ENCODE data around the gene EMC7. TPM values are rescaled to one million over a fixed set of nuclear protein-coding genes. Genes with fewer than 3 reads are reported as not detected.
"Not testable (repeated sequence)": the region's sequence is repeated elsewhere in the genome, so short reads cannot be mapped to it uniquely, and the experiment has no call there.

Gene EMC7
- total RNA-seq: 10 to 100 TPM; 57.7 to 90.2 TPM

DNA sequence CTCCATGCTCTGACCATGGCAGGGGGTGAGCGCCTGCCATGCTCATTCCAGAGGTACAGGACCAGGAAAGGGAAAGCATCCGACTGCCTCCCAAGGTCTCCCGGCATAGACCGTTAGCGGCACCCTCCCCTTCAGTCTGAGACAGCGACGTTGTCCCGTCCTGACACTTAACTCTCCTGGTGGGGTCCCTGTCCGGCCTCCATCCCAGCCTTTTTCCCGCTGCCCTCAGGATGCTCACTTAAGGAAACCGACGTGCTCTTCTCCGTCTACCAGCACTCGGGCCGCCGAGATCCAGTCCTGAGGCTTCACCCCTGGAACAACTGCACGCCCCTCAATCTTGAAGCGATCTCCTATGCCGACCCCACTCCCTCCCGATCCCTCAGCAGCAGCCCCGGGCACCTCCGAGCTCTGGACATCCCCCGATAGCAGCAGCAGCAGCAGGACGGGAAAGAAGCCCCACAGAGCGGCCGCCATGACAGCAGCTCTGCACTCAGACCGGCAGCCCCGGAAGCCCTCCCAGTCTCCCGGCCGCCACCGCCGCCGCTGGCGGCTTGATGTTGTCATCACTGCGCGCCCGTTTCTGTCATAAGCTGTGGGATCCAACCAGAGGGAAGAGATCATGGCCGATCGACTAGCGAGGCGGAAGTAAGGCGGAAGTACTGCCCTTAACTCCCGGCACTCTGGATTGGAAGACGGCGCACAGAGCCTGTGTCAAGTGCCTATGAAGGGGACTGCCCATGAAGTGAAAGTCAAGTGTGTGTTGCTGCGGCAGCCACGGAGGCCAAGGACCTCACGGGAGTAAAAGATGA is at the start of gene EMC7, which contains the start of gene PGBD4:
Gene EMC7 (minus strand): TSS at position 497 of the 809 bp plus-strand sequence. CDS start 23 bp downstream, at position 474.
Gene PGBD4 (plus strand): TSS at position 718 of the 809 bp plus-strand sequence. CDS start 449 bp downstream, outside the sequence.
- Mint-ChIP-seq H3K4me1 (ENCODE audit: low read depth in 2 of 2) (peaks cover 23 to 35% of the 10 kb centered on the region in 2 donors), H3K4me3 (peak within 1 kb of the TSS; percentile 100), H3K27me3 (no peaks in the 10 kb centered on the region), H3K27ac (peak within 1 kb of the TSS; percentile 99), H3K9me3 (peaks cover 2% of the 10 kb centered on the region), H3K36me3 (peaks cover 7% of the 10 kb centered on the region)
- DNase-seq (ENCODE audit: low spot score) (peak; percentile 99), ATAC-seq (peak; percentile 100)

DNA sequence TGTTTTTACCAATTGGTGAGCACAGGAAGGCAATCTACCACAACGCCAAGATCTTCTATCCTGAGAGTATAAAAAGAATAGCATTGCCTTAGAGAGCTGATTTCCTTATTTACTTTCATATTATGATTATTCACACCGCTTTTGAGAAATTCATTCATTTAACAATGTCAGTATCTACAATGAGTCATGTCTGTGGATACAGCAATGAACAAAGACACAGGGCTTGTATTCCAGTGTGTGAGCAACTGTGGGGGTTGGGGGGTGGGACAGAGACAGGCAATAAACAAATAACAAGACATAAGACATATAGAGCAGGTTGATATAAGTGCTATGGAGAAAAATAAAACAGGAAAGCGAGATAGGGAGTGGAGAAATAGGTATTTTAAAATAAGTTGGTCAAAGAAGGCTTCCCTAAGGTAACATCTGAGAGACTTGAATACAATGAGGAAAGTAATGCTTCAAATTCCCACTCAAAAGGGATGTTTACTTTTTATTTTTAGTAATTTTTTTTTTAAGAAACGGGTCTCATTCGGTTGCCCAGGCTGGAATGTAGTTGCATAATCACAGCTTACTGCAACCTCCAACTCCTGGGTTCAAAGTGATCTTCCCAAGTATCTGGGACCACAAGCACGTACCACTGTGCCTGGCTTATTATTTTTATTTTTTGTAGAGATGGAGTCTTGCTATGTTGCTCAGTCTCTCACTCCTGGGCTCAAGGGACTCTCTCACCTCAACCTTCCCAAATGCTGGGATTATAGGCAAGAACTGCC is 45.9 kb upstream of the EMC7 start:
- ATAC-seq (no peak), DNase-seq (ENCODE audit: low spot score) (no peak)
- Mint-ChIP-seq H3K4me3 (no peak overlapping the region), H3K9me3 (no peaks in the 10 kb centered on the region), H3K4me1 (ENCODE audit: low read depth in 2 of 2) (no peaks in the 10 kb centered on the region), H3K27me3 (no peaks in the 10 kb centered on the region), H3K27ac (no peak overlapping the region), H3K36me3 (peaks cover 5% of the 10 kb centered on the region)

DNA sequence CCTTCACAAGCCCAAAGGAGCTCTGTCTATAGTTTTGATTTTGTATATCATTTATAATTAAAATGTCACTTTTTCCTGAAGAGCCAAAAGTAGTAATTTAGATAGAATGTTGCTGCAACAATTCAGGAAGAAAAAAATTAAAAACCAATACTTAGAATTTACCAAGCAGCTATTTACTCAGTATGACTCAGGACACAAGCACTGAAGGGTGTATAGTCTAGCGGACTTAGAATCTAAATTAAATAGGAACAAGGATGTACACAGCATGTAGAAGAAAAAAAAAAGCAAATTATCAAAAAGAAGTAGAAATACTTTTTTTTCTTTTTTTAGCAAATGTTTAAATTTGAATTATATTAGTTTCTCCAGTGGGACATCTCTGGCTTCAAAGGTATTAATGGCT is 31.8 kb upstream of the EMC7 start:
- DNase-seq (ENCODE audit: low spot score) (no peak), ATAC-seq (no peak)
- no peaks in the 10 kb centered on the region for H3K36me3 Mint-ChIP-seq
- H3K27me3 Mint-ChIP-seq: no peaks in the 10 kb centered on the region
- H3K27ac Mint-ChIP-seq: no peak overlapping the region
- H3K4me1 Mint-ChIP-seq (ENCODE audit: low read depth in 2 of 2): no peaks in the 10 kb centered on the region
- no peak overlapping the region for H3K4me3 Mint-ChIP-seq
- no peaks in the 10 kb centered on the region for H3K9me3 Mint-ChIP-seq

DNA sequence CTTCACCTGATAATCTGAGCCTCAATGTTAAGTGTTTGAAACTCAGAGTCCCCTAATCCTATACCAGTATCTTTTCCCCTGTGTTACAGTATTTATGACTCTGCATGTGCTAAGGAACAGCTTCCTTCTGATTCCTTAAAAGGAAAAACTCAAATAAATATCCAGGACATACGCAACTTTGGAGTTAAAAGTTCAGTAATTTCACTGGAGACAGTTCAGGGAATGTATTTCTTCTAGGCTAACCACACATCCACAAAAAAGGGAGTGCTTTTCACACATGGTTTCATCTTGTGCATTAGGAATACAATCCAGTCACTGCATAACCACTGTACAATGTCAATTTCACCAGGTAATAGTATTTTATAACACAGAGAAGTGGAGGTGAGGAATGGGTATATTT is 31.2 kb upstream of the EMC7 start:
- ATAC-seq: no peak
- no peak overlapping the region for H3K4me3 Mint-ChIP-seq

DNA sequence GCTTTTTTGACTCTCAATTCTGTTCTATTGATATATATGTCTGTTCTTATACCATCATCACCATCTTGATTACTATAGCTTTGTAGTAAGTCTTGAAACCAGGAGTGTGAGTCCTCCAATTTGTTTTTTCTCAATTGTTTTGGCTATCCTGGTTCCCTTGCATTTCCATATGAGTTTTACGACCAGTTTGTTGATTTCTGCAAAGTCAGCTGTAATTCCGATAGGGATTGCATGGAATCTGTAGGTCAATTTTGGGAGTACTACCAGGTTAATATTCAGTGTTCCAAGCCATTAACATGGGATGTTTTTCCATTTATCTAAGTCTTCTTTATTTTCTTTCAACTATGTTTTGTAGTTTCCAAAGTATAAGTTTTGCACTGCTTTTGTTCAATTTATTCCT is 27.2 kb upstream of the EMC7 start:
- H3K36me3 Mint-ChIP-seq: no peaks in the 10 kb centered on the region
- ATAC-seq (no peak), DNase-seq (ENCODE audit: low spot score) (no peak)
- H3K9me3 Mint-ChIP-seq: no peaks in the 10 kb centered on the region
- no peak overlapping the region for H3K27ac Mint-ChIP-seq
- H3K4me3 Mint-ChIP-seq: no peak overlapping the region
- H3K27me3 Mint-ChIP-seq: no peaks in the 10 kb centered on the region
- peaks cover 0 to 3% of the 10 kb centered on the region in 2 donors for H3K4me1 Mint-ChIP-seq (ENCODE audit: low read depth in 2 of 2)

More for the DNA sequence above, 31.2 kb upstream of the EMC7 start:
- Mint-ChIP-seq H3K9me3 (no peaks in the 10 kb centered on the region), H3K36me3 (no peaks in the 10 kb centered on the region), H3K4me1 (ENCODE audit: low read depth in 2 of 2) (peaks cover 0 to under 1% of the 10 kb centered on the region in 2 donors), H3K27ac (no peak overlapping the region), H3K27me3 (no peaks in the 10 kb centered on the region)
- DNase-seq (ENCODE audit: low spot score): no peak

DNA sequence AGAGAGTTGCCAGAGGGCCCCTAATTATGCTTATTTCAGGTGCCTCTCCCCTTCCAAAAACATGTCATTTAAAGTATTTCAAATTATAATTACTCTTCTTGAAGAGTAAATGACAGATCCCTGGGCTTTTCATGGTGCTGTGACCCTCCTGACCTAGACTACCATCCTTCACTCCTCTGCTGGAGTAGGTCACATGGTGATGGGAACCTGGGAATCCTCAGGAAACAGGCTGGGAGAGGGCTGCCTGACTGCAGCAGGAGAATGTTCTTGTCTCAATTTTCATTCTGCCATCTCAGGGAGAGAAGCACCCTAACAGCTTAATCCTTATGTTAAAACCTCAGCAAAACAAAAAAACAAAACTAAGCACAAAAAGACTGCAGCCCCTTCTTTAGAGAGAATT is 24.9 kb upstream of the EMC7 start:
- Mint-ChIP-seq H3K9me3 (no peaks in the 10 kb centered on the region), H3K27ac (no peak overlapping the region), H3K27me3 (peaks cover 0 to 5% of the 10 kb centered on the region in 2 donors), H3K4me1 (ENCODE audit: low read depth in 2 of 2) (peaks cover 0 to 3% of the 10 kb centered on the region in 2 donors), H3K36me3 (no peaks in the 10 kb centered on the region), H3K4me3 (no peak overlapping the region)
- ATAC-seq (no peak), DNase-seq (ENCODE audit: low spot score) (no peak)

DNA sequence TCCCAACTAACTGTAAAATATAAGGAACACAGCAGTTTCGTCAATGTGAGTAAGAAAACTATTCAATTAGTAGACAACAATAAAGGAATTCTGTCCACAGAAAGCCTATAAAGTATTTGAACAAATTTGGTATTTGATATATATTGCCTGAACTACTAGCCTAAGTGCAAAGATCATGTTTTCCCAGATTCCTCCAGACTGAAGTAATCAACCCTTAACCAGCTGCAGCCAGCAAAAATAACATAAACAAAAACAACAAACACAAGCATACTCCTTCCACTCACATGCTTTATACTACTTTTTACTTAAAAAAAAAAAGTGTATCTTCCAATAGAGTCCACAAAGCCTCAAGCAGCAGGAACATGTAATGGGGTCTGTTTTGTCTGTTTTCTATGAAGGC is 24.3 kb upstream of the EMC7 start:
- ATAC-seq (no peak), DNase-seq (ENCODE audit: low spot score) (no peak)
- no peak overlapping the region for H3K27ac Mint-ChIP-seq
- H3K36me3 Mint-ChIP-seq: no peaks in the 10 kb centered on the region
- no peak overlapping the region for H3K4me3 Mint-ChIP-seq
- peaks cover 0 to 7% of the 10 kb centered on the region in 2 donors for H3K27me3 Mint-ChIP-seq
- peaks cover 0 to 3% of the 10 kb centered on the region in 2 donors for H3K4me1 Mint-ChIP-seq (ENCODE audit: low read depth in 2 of 2)
- no peaks in the 10 kb centered on the region for H3K9me3 Mint-ChIP-seq

DNA sequence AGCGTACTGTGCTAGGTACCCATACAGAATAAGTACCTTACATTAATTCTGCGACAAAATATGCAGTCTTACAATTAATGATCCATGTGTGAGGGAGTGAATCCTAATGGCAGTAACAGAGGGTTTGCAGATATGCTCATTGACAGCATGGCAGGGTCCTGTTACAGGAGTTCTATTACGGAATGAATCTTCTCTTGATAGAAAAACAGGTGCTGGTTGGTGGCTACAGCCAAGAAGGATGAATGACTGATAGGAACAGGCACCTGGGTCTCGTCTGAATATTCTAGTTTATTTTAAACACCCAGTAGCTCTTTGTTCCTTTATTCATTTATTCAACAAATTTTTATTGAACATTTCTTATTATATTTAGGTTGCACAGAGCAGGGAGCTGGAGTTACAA is 23.0 kb upstream of the EMC7 start:
- peaks cover 10 to 13% of the 10 kb centered on the region in 2 donors for H3K27me3 Mint-ChIP-seq
- H3K36me3 Mint-ChIP-seq: no peaks in the 10 kb centered on the region
- peaks cover 0 to 3% of the 10 kb centered on the region in 2 donors for H3K4me1 Mint-ChIP-seq (ENCODE audit: low read depth in 2 of 2)
- H3K27ac Mint-ChIP-seq: no peak overlapping the region
- no peak overlapping the region for H3K4me3 Mint-ChIP-seq
- ATAC-seq: no peak
- H3K9me3 Mint-ChIP-seq: no peaks in the 10 kb centered on the region
- DNase-seq (ENCODE audit: low spot score): no peak

DNA sequence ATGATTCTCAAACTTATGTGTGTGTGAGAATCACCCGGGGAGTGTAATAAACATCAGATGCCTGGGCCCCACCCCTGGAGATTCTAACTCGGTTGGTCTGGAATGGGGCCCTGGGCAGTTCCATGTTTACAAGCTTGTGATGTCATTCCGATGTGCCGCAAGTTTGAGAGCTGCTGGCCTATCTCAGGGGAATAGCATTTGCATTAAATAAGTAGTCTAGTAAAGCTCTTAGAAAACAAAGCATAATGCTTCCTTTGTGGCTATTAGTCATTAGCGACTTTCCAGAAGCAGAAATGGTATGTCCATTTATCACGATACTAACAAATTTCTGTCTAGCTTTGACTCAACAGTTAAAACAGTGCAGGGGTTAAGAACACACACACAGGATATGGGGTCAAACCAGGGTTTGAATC is 21.1 kb upstream of the EMC7 start:
- ATAC-seq: no peak
- H3K4me1 Mint-ChIP-seq (ENCODE audit: low read depth in 2 of 2): peaks cover 0 to 2% of the 10 kb centered on the region in 2 donors
- H3K36me3 Mint-ChIP-seq: no peaks in the 10 kb centered on the region
- H3K4me3 Mint-ChIP-seq: no peak overlapping the region
- H3K27me3 Mint-ChIP-seq: peaks cover 10 to 16% of the 10 kb centered on the region in 2 donors
- no peak overlapping the region for H3K27ac Mint-ChIP-seq
- DNase-seq (ENCODE audit: low spot score): no peak
- H3K9me3 Mint-ChIP-seq: no peaks in the 10 kb centered on the region

DNA sequence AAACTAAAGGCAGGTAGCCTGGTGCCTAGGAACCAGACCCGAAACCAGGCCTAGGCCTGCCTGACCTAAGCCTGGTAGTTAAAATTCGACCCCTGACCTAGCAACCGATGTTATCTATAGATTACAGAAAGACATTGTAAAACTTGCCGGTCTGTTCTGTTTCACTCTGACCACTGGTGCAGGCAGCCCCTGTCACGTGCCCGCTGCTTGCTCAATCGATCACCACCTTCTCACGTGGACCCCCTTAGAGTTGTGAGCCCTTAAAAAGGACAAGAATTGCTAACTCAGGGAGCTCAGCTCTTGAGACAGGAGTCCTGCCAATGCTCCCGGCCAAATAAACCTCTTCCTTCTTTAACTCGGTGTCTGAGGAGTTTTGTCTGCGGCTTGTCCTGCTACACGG is 20.1 kb upstream of the EMC7 start:
- not testable (repeated sequence) for ATAC-seq; H3K36me3 Mint-ChIP-seq; DNase-seq (ENCODE audit: low spot score); H3K27ac Mint-ChIP-seq; H3K4me1 Mint-ChIP-seq (ENCODE audit: low read depth in 2 of 2); H3K9me3 Mint-ChIP-seq; H3K4me3 Mint-ChIP-seq
- H3K27me3 Mint-ChIP-seq: peaks cover 16 to 17% of the 10 kb centered on the region in 2 donors

DNA sequence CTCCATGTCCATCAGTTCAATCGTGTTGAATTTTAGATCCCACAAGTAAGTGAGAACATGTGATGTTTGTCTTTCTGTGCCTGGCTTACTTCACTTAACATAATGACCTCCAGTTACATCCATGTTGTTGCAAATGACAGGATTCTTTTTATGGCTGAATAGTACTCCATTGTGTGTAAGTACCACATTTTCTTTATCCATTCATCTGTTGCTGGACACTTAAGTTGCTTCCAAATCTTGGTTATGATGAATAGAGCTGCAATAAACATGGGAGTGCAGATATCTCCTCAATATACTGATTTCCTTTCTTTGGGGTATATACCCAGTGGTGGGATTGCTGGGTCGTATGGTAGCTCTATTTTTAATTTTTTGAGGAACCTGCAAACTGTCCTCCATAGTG is 18.8 kb upstream of the EMC7 start:
- H3K4me3 Mint-ChIP-seq; H3K36me3 Mint-ChIP-seq; H3K27ac Mint-ChIP-seq; H3K4me1 Mint-ChIP-seq (ENCODE audit: low read depth in 2 of 2); ATAC-seq; DNase-seq (ENCODE audit: low spot score); H3K9me3 Mint-ChIP-seq: not testable (repeated sequence)
- H3K27me3 Mint-ChIP-seq: peaks cover 16 to 17% of the 10 kb centered on the region in 2 donors

DNA sequence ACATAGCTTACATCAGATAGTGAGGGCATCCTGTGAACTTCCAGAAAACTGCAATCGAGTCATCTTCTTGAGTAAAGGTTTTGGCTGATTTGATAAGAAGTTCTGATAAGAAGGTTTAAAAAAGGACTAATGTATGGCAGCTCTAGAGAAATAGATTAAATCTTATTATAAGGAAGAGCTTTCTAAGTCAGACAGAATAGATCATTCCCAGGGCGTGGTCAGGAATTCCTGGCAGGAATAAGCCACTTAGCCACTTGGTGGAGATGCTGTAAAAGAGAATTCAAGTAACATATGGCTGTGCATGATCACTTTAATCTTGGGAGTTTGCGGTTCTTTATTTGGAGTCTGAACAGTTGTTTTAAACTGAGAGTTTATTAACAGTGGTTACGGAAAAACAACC is 17.6 kb upstream of the EMC7 start:
- H3K27ac Mint-ChIP-seq: no peak overlapping the region
- peaks cover 17 to 19% of the 10 kb centered on the region in 2 donors for H3K27me3 Mint-ChIP-seq
- no peaks in the 10 kb centered on the region for H3K9me3 Mint-ChIP-seq
- H3K4me3 Mint-ChIP-seq: no peak overlapping the region
- no peak for ATAC-seq
- DNase-seq (ENCODE audit: low spot score): no peak
- no peaks in the 10 kb centered on the region for H3K4me1 Mint-ChIP-seq (ENCODE audit: low read depth in 2 of 2)
- no peaks in the 10 kb centered on the region for H3K36me3 Mint-ChIP-seq

DNA sequence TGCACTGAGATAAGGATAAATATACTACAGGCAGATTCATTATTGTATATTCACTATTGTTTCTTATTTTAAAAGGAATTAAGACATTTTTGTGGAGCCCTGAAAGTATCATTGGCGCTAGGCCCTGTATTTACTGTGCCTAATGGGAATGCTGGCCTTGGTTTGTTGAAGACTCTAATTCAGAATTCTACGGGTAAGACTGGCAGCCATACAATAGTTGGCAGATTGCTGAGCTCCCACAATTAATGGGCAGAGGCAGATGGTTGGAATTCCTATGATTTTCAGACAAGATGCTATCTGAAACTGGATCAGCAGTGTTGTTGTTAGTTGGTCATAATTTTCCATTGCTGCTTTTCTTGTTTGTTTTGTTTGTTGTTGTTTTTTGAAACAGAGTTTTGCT is 15.0 kb upstream of the EMC7 start:
- Mint-ChIP-seq H3K27me3 (peaks cover 16 to 29% of the 10 kb centered on the region in 2 donors), H3K4me3 (no peak overlapping the region), H3K36me3 (no peaks in the 10 kb centered on the region), H3K27ac (no peak overlapping the region), H3K4me1 (ENCODE audit: low read depth in 2 of 2) (no peaks in the 10 kb centered on the region), H3K9me3 (no peaks in the 10 kb centered on the region)
- DNase-seq (ENCODE audit: low spot score) (no peak), ATAC-seq (no peak)

DNA sequence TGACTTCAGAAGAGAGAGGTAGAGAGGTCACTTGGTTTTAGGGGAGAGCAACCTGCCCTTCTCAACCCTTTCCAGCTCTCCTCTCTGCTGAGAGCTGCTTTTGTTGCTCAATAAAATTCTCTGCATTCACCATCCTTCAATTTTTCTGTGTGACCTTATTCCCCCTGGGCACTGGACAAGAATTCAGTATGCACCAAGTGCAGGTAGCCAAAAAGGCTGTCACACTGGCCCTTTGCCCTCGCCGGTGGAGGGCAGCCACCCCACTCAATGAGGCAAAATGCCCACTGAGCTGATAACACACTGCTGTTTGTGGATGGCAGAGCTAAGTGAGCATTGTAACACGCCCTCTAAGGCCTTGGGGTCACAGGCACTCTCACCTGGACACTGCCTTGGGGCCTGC is 13.1 kb upstream of the EMC7 start:
- ATAC-seq (no peak), DNase-seq (ENCODE audit: low spot score) (no peak)
- no peaks in the 10 kb centered on the region for H3K9me3 Mint-ChIP-seq
- H3K4me1 Mint-ChIP-seq (ENCODE audit: low read depth in 2 of 2): no peaks in the 10 kb centered on the region
- H3K27ac Mint-ChIP-seq: no peak overlapping the region
- H3K27me3 Mint-ChIP-seq: peaks cover 8 to 19% of the 10 kb centered on the region in 2 donors
- H3K4me3 Mint-ChIP-seq: no peak overlapping the region
- H3K36me3 Mint-ChIP-seq: no peaks in the 10 kb centered on the region

All from natural killer cell treated with Interleukin-12 subunit alpha and Interleukin-12 subunit beta and Interleukin-15 and Interleukin-18, amount 100 ng/mL, for 72 hours (primary cell).